Esophagus squamous epithelium (tissue), 4 donors: ENCODE measurements around the gene LARGE1.

Experiments
- POLR2A ChIP-seq, 4 donors: fragments of 450-650 bp; IDR thresholded peaks; one replicate each; pipeline ENCODE4 v1.6.1; 2017; ENCODE audit warnings: antibody characterized with exemption in 4 of 4, mild to moderate bottlenecking in 4 of 4, moderate library complexity in 3 of 4
- TF ChIP-seq, protein P1 (sequence below), 6 experiments: fragments of 450-650 bp in 4 of 6; fragments of 200-600 bp in 2 of 6; sonication (generic) in 2 of 6; IDR thresholded peaks; one replicate each; pipeline ENCODE4 v1.5.1; 2016 to 2019; ENCODE audit warnings: antibody characterized with exemption in 6 of 6, mild to moderate bottlenecking in 4 of 6, moderate library complexity in 4 of 6

DNA sequence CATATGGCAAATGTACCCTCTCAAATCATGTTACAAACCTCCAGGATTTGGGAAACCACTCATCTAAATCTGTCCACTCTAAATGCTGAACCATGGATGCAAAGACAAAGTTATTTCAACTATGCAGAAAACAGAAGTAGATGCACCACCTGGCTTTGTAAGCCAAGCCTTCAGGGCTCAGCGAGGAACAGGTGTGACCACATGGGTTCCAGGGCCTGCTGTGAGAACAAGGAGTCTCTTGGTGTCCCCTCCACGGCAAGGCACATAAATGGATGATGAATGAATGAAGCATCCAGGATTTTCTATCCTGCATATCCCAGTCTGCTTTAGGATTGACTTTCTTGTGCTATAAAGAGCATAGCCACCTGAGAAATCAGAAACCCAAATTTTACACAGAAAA is 284.5 kb downstream of the LARGE1 start:
- TF ChIP-seq, protein P1, sequence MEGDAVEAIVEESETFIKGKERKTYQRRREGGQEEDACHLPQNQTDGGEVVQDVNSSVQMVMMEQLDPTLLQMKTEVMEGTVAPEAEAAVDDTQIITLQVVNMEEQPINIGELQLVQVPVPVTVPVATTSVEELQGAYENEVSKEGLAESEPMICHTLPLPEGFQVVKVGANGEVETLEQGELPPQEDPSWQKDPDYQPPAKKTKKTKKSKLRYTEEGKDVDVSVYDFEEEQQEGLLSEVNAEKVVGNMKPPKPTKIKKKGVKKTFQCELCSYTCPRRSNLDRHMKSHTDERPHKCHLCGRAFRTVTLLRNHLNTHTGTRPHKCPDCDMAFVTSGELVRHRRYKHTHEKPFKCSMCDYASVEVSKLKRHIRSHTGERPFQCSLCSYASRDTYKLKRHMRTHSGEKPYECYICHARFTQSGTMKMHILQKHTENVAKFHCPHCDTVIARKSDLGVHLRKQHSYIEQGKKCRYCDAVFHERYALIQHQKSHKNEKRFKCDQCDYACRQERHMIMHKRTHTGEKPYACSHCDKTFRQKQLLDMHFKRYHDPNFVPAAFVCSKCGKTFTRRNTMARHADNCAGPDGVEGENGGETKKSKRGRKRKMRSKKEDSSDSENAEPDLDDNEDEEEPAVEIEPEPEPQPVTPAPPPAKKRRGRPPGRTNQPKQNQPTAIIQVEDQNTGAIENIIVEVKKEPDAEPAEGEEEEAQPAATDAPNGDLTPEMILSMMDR (IDR thresholded peaks at IDR 0.05) = no peak
- no peak for TF ChIP-seq POLR2A (IDR thresholded peaks at IDR 0.05)
